NCI-H1930 (cell line): ENCODE data around the gene GPR137B.
"Not testable (repeated sequence)": the region's sequence is repeated elsewhere in the genome, so short reads cannot be mapped to it uniquely, and the experiment has no call there.

Experiments used
- DNase-seq, 2 experiments: peaks; one replicate each; lab custom pipeline; 2025; lab: John Stamatoyannopoulos, UW

GPR137B gene

GRCh38 chr1:236161230-236161629 is 18.9 kb downstream of the GPR137B start:
- DNase-seq = no peak

- DNase-seq = not testable (repeated sequence)
Observed at GRCh38 chr1:236161755-236162154, 19.4 kb downstream of the GPR137B start.

GRCh38 chr1:236163463-236164153 is 21.3 kb downstream of the GPR137B start:
- no peak for DNase-seq

GRCh38 chr1:236164273-236164672 is 21.9 kb downstream of the GPR137B start:
- DNase-seq = no peak

GRCh38 chr1:236165238-236165981 is 23.1 kb downstream of the GPR137B start:
- DNase-seq = no peak

- DNase-seq = no peak
Observed at GRCh38 chr1:236166041-236166440, 23.7 kb downstream of the GPR137B start.

GRCh38 chr1:236167154-236167553 is 24.8 kb downstream of the GPR137B start:
- DNase-seq = no peak

GRCh38 chr1:236167578-236167977 is 25.2 kb downstream of the GPR137B start:
- DNase-seq = no peak

- no peak for DNase-seq
Observed at GRCh38 chr1:236168716-236169429, 26.5 kb downstream of the GPR137B start.

- no peak for DNase-seq
Observed at GRCh38 chr1:236172041-236172579, 29.8 kb downstream of the GPR137B start.

GRCh38 chr1:236173174-236173767 is 30.9 kb downstream of the GPR137B start:
- DNase-seq = no peak

- DNase-seq = no peak
Observed at GRCh38 chr1:236175642-236176336, 33.5 kb downstream of the GPR137B start.

GRCh38 chr1:236176337-236177336 is 34.3 kb downstream of the GPR137B start:
- no peak for DNase-seq

- DNase-seq = no peak
Observed at GRCh38 chr1:236179634-236180033, 37.3 kb downstream of the GPR137B start.

- DNase-seq = no peak
Observed at GRCh38 chr1:236181059-236181458, 38.7 kb downstream of the GPR137B start.

GRCh38 chr1:236185687-236186086 is 43.3 kb downstream of the GPR137B start:
- no peak for DNase-seq

GRCh38 chr1:236186471-236186870 is 44.1 kb downstream of the GPR137B start:
- not testable (repeated sequence) for DNase-seq

- not testable (repeated sequence) for DNase-seq
Observed at GRCh38 chr1:236188084-236188483, 45.7 kb downstream of the GPR137B start.

GRCh38 chr1:236193184-236193583 is 50.8 kb downstream of the GPR137B start:
- DNase-seq = no peak

GRCh38 chr1:236200925-236201324 is 58.6 kb downstream of the GPR137B start:
- DNase-seq = no peak
